Measurements from ENCODE around the gene CCNY. TPM values are rescaled to one million over a fixed set of nuclear protein-coding genes. Genes with fewer than 3 reads are reported as not detected.

CCNY gene
- total and polyA plus RNA-seq, 4 donors, result 25.5 to 95.9 (median 54.4) TPM

DNA sequence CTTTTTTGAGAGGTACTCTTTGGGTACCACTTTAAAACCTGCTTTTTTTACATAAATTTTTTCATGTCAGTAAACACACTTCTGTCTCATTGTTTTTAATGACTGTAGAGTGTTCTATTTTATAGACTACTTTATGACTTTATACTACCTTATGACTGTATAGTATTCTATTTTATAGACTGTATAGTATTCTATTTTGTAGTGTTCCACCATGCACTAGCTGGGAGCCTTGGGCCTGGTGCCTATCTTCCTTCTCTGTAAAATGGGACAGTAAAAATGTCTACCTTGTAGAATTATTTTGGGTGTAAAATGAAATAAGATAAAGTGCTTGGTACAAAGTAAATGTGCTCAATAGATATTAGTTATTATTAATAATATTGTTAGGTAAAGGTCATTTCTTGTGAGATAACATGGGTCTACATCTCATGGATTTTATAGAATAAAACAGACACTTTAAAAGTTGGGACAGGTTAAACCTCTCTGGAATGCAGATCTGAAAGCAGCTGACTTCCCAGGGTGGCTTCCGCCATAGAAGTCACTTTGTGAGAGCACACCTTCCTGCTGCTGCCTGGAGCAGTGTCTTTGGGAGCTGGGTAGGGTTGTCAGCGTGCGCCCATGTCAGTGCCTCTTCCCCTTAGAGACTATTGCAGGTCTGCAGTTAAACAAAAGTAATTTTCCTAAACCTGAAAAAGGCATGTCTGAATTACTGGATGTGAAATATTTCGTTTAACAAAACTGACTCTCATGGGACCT, 31.0 kb downstream of the CCNY start:
- no peak overlapping the region for H3K27ac ChIP-seq (ENCODE audit: low read depth in 1 of 2, low read length in 2 of 2)

GRCh38 chr10:35367982-35368381, 31.7 kb downstream of the CCNY start:
- peaks cover 0 to 5% of the 10 kb centered on the region in 2 donors for H3K4me1 ChIP-seq (ENCODE audit: control insufficient read depth in 1 of 2, insufficient read depth in 2 of 2, low read length in 2 of 2)

More for the DNA sequence above, 31.0 kb downstream of the CCNY start:
- H3K4me1 ChIP-seq (ENCODE audit: control insufficient read depth in 1 of 2, insufficient read depth in 2 of 2, low read length in 2 of 2), result peaks cover 0 to 5% of the 10 kb centered on the region in 2 donors
- no peaks in the 10 kb centered on the region for H3K27me3 ChIP-seq (ENCODE audit: control insufficient read depth in 1 of 2, insufficient read depth in 2 of 2, low read length in 1 of 2)
- no peaks in the 10 kb centered on the region for H3K9me3 ChIP-seq (ENCODE audit: control insufficient read depth, low read length)
- no peak overlapping the region for H3K4me3 ChIP-seq (ENCODE audit: low read length in 2 of 2)
- WGBS, 2 donors, result 91 to 92% methylated on average over 4 of the region's 4 CpGs
- no peak for ATAC-seq (ENCODE audit: low FRiP score)
- no peaks in the 10 kb centered on the region for H3K36me3 ChIP-seq (ENCODE audit: control insufficient read depth in 1 of 2, insufficient read depth in 2 of 2, low read length in 1 of 2)
- DNase-seq, result no peak
- intact Hi-C loops (cut with DNase I), result no loop called here

GRCh38 chr10:35368485-35369048, 32.3 kb downstream of the CCNY start:
- Histone ChIP-seq H3K9me3 (ENCODE audit: control insufficient read depth, low read length) (no peaks in the 10 kb centered on the region), H3K27me3 (ENCODE audit: control insufficient read depth in 1 of 2, insufficient read depth in 2 of 2, low read length in 1 of 2) (no peaks in the 10 kb centered on the region), H3K4me1 (ENCODE audit: control insufficient read depth in 1 of 2, insufficient read depth in 2 of 2, low read length in 2 of 2) (peaks cover 0 to 8% of the 10 kb centered on the region in 2 donors), H3K4me3 (ENCODE audit: low read length in 2 of 2) (no peak overlapping the region), H3K36me3 (ENCODE audit: control insufficient read depth in 1 of 2, insufficient read depth in 2 of 2, low read length in 1 of 2) (no peaks in the 10 kb centered on the region), H3K27ac (ENCODE audit: low read depth in 1 of 2, low read length in 2 of 2) (no peak overlapping the region)
- ATAC-seq (ENCODE audit: low FRiP score) (no peak), DNase-seq (no peak)
- WGBS, 2 donors, result 83 to 84% methylated on average over 11 of the region's 11 CpGs
- intact Hi-C loops (cut with DNase I), result no loop called here

More at GRCh38 chr10:35367982-35368381, 31.7 kb downstream of the CCNY start:
- Histone ChIP-seq H3K27me3 (ENCODE audit: control insufficient read depth in 1 of 2, insufficient read depth in 2 of 2, low read length in 1 of 2) (no peaks in the 10 kb centered on the region), H3K36me3 (ENCODE audit: control insufficient read depth in 1 of 2, insufficient read depth in 2 of 2, low read length in 1 of 2) (no peaks in the 10 kb centered on the region), H3K27ac (ENCODE audit: low read depth in 1 of 2, low read length in 2 of 2) (no peak overlapping the region), H3K4me3 (ENCODE audit: low read length in 2 of 2) (no peak overlapping the region), H3K9me3 (ENCODE audit: control insufficient read depth, low read length) (no peaks in the 10 kb centered on the region)
- DNase-seq, result no peak
- WGBS, 2 donors, result 78 to 80% methylated on average over 4 of the region's 4 CpGs
- ATAC-seq (ENCODE audit: low FRiP score), result no peak
- intact Hi-C loops (cut with DNase I), result no loop called here

DNA sequence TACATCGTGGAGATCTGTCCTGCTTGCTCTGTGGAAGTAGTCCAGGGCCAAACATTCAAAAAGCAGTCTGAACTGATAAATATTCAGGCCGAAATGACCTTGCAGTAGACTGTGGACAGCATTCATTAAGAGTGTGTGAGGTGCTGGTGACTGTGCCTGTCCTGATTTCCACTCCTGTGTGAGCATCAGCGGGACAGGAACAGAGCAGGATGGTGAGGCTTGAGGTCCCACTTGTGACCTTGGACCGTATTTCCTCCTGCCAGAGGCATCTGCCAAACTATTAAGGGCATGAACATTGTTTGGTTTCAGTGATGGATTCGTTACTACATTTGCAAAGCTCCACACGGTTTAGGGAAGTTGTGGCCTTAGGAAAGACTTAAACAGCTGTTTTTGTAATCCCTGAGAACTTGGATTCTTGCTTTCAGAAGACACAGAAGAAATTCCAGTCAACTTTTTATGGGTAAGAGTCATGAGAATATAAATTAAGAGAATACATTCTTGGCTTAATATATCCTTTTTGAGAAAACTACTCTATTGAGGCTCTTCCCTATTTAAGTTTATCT, 32.8 kb downstream of the CCNY start:
- 14 to 16% methylated on average over 6 of the region's 6 CpGs for WGBS, 2 donors

GRCh38 chr10:35371731-35372130, 35.4 kb downstream of the CCNY start:
- no peaks in the 10 kb centered on the region for H3K9me3 ChIP-seq (ENCODE audit: control insufficient read depth, low read length)
- intact Hi-C loops (cut with DNase I), result no loop called here
- DNase-seq, result no peak
- no peak overlapping the region for H3K4me3 ChIP-seq (ENCODE audit: low read length in 2 of 2)
- peaks cover 0 to 8% of the 10 kb centered on the region in 2 donors for H3K4me1 ChIP-seq (ENCODE audit: control insufficient read depth in 1 of 2, insufficient read depth in 2 of 2, low read length in 2 of 2)
- no peaks in the 10 kb centered on the region for H3K27me3 ChIP-seq (ENCODE audit: control insufficient read depth in 1 of 2, insufficient read depth in 2 of 2, low read length in 1 of 2)
- ATAC-seq (ENCODE audit: low FRiP score), result no peak
- WGBS, 2 donors, result 91 to 95% methylated on average over 3 of the region's 3 CpGs
- no peaks in the 10 kb centered on the region for H3K36me3 ChIP-seq (ENCODE audit: control insufficient read depth in 1 of 2, insufficient read depth in 2 of 2, low read length in 1 of 2)
- no peak overlapping the region for H3K27ac ChIP-seq (ENCODE audit: low read depth in 1 of 2, low read length in 2 of 2)

More for the DNA sequence above, 32.8 kb downstream of the CCNY start:
- Histone ChIP-seq H3K9me3 (ENCODE audit: control insufficient read depth, low read length) (no peaks in the 10 kb centered on the region), H3K4me3 (ENCODE audit: low read length in 2 of 2) (no peak overlapping the region), H3K4me1 (ENCODE audit: control insufficient read depth in 1 of 2, insufficient read depth in 2 of 2, low read length in 2 of 2) (peaks cover 0 to 8% of the 10 kb centered on the region in 2 donors), H3K27ac (ENCODE audit: low read depth in 1 of 2, low read length in 2 of 2) (no peak overlapping the region), H3K27me3 (ENCODE audit: control insufficient read depth in 1 of 2, insufficient read depth in 2 of 2, low read length in 1 of 2) (no peaks in the 10 kb centered on the region), H3K36me3 (ENCODE audit: control insufficient read depth in 1 of 2, insufficient read depth in 2 of 2, low read length in 1 of 2) (no peaks in the 10 kb centered on the region)
- ATAC-seq (ENCODE audit: low FRiP score), result peak; percentile 37
- no peak for DNase-seq
- intact Hi-C loops (cut with DNase I), result no loop called here

- Histone ChIP-seq H3K4me3 (ENCODE audit: low read length in 2 of 2) (no peak overlapping the region), H3K4me1 (ENCODE audit: control insufficient read depth in 1 of 2, insufficient read depth in 2 of 2, low read length in 2 of 2) (peaks cover 0 to 8% of the 10 kb centered on the region in 2 donors), H3K27ac (ENCODE audit: low read depth in 1 of 2, low read length in 2 of 2) (no peak overlapping the region), H3K9me3 (ENCODE audit: control insufficient read depth, low read length) (no peaks in the 10 kb centered on the region), H3K36me3 (ENCODE audit: control insufficient read depth in 1 of 2, insufficient read depth in 2 of 2, low read length in 1 of 2) (no peaks in the 10 kb centered on the region), H3K27me3 (ENCODE audit: control insufficient read depth in 1 of 2, insufficient read depth in 2 of 2, low read length in 1 of 2) (no peaks in the 10 kb centered on the region)
- intact Hi-C loops (cut with DNase I), result no loop called here
- no peak for DNase-seq
- whole genome bisulfite sequencing, 2 donors, result 67 to 85% methylated on average over 5 of the region's 5 CpGs
- ATAC-seq (ENCODE audit: low FRiP score), result peak; percentile 53
Observed at GRCh38 chr10:35372329-35372728, 36.0 kb downstream of the CCNY start.

GRCh38 chr10:35375091-35375765, 38.9 kb downstream of the CCNY start:
- Histone ChIP-seq H3K9me3 (ENCODE audit: control insufficient read depth, low read length) (no peaks in the 10 kb centered on the region), H3K27ac (ENCODE audit: low read depth in 1 of 2, low read length in 2 of 2) (no peak overlapping the region), H3K36me3 (ENCODE audit: control insufficient read depth in 1 of 2, insufficient read depth in 2 of 2, low read length in 1 of 2) (no peaks in the 10 kb centered on the region), H3K27me3 (ENCODE audit: control insufficient read depth in 1 of 2, insufficient read depth in 2 of 2, low read length in 1 of 2) (no peaks in the 10 kb centered on the region), H3K4me3 (ENCODE audit: low read length in 2 of 2) (no peak overlapping the region), H3K4me1 (ENCODE audit: control insufficient read depth in 1 of 2, insufficient read depth in 2 of 2, low read length in 2 of 2) (peaks cover 0 to 10% of the 10 kb centered on the region in 2 donors)
- DNase-seq (no peak), ATAC-seq (ENCODE audit: low FRiP score) (no peak)
- intact Hi-C loops (cut with DNase I), result no loop called here
- WGBS, 2 donors, result 99 to 100% methylated on average over 1 of the region's 1 CpG

DNA sequence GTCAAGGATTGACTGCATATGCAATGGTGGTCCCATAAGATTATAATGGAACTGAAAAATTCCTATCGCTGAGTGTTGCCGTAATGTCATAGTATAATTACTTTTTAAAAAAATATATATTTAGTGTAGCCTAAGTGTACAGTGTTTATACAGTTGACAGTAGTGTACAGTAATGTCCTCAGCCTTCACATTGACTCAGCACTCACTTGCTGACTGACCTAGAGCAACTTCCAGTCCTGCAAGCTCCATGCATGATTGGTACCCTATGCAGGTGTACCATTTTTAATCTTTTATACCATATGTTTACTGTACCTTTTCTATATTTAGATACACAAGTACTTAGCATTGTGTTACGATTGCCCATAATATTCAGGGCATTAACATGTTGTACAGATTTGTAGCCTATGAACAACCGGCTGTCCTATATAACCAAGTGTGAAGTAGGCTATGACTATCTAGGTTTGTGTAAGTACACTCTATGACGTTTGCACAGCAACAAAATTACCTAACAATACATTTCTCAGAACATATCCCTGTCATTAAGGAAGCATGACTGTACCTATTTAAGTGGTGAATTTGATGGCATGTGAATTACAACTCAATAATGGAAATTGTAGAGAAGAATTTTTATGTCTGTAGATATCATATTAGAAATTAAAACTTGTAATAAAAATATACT, 40.9 kb downstream of the CCNY start:
- Histone ChIP-seq H3K4me3 (ENCODE audit: low read length in 2 of 2) (no peak overlapping the region), H3K27ac (ENCODE audit: low read depth in 1 of 2, low read length in 2 of 2) (no peak overlapping the region), H3K4me1 (ENCODE audit: control insufficient read depth in 1 of 2, insufficient read depth in 2 of 2, low read length in 2 of 2) (peaks cover 0 to 10% of the 10 kb centered on the region in 2 donors), H3K36me3 (ENCODE audit: control insufficient read depth in 1 of 2, insufficient read depth in 2 of 2, low read length in 1 of 2) (no peaks in the 10 kb centered on the region), H3K9me3 (ENCODE audit: control insufficient read depth, low read length) (no peaks in the 10 kb centered on the region), H3K27me3 (ENCODE audit: control insufficient read depth in 1 of 2, insufficient read depth in 2 of 2, low read length in 1 of 2) (no peaks in the 10 kb centered on the region)
- intact Hi-C loops (cut with DNase I), result no loop called here
- DNase-seq, result no peak
- WGBS, 2 donors, result 90 to 92% methylated on average over 5 of the region's 5 CpGs
- ATAC-seq (ENCODE audit: low FRiP score), result no peak
